CD4-positive, alpha-beta T cell treated with Interleukin-1 beta for 1 hour (primary cell): Measurements from ENCODE around the gene DTX3.
"Not testable (repeated sequence)": the region's sequence is repeated elsewhere in the genome, so short reads cannot be mapped to it uniquely, and the experiment has no call there.

Experiments used
- DNase-seq, 2 donors: peaks; one replicate each; pipeline ENCODE4 v3.0.0-alpha.2; 2020 to 2022

The DTX3 gene

GRCh38 chr12:57583008-57583831, 21.4 kb upstream of the DTX3 start:
- DNase-seq, result peak; percentile 78 to 85

- no peak for DNase-seq
These were observed 20.6 kb upstream of the DTX3 start for GRCh38 chr12:57584050-57584449.

GRCh38 chr12:57584690-57585089, 19.9 kb upstream of the DTX3 start:
- no peak for DNase-seq

- no peak for DNase-seq
These were observed 19.5 kb upstream of the DTX3 start for GRCh38 chr12:57585156-57585555.

GRCh38 chr12:57586128-57586527, 18.5 kb upstream of the DTX3 start:
- DNase-seq, result no peak

- no peak for DNase-seq
These were observed 17.7 kb upstream of the DTX3 start for GRCh38 chr12:57586832-57587429.

- DNase-seq, result not testable (repeated sequence)
These were observed 15.5 kb upstream of the DTX3 start for GRCh38 chr12:57588951-57589610.

GRCh38 chr12:57590479-57590863, 14.2 kb upstream of the DTX3 start:
- DNase-seq, result no peak

GRCh38 chr12:57590864-57591781, 13.5 kb upstream of the DTX3 start, which contains the start of gene PIP4K2C:
TSS of gene PIP4K2C (plus strand) at chr12:57591192. CDS start at chr12:57591290, 98 bp downstream.
- peak; percentile 85 to 87 for DNase-seq

- DNase-seq, result no peak
These were observed 12.8 kb upstream of the DTX3 start for GRCh38 chr12:57591782-57592325.

- no peak for DNase-seq
These were observed 12.0 kb upstream of the DTX3 start for GRCh38 chr12:57592551-57593165.

- DNase-seq, result no peak
These were observed 11.4 kb upstream of the DTX3 start for GRCh38 chr12:57593187-57593586.

- no peak for DNase-seq
These were observed 4.2 kb upstream of the DTX3 start for GRCh38 chr12:57600395-57600794.

GRCh38 chr12:57602544-57602943, 2.1 kb upstream of the DTX3 start:
- DNase-seq, result no peak

- no peak for DNase-seq
These were observed 1.3 kb upstream of the DTX3 start for GRCh38 chr12:57603324-57603723.

- DNase-seq, result no peak
These were observed 690 bp upstream of the DTX3 start for GRCh38 chr12:57603815-57604453.

GRCh38 chr12:57604992-57605810, 577 bp downstream of the DTX3 start:
- DNase-seq, result no peak

- DNase-seq, result no peak
These were observed 1.2 kb downstream of the DTX3 start for GRCh38 chr12:57605811-57606311.

- DNase-seq, result no peak
These were observed 1.8 kb downstream of the DTX3 start for GRCh38 chr12:57606399-57606798.

GRCh38 chr12:57606821-57607220, 2.2 kb downstream of the DTX3 start:
- no peak for DNase-seq
